ENCODE measurements around the gene DPYSL4.

The DPYSL4 gene

GRCh38 chr10:132179551-132180392, 7.0 kb upstream of the DPYSL4 start:
- no peak for DNase-seq

GRCh38 chr10:132180736-132181135, 6.0 kb upstream of the DPYSL4 start:
- DNase-seq, result no peak

- DNase-seq, result no peak
Measured at GRCh38 chr10:132181691-132182425, 4.9 kb upstream of the DPYSL4 start.

GRCh38 chr10:132182591-132182990, 4.2 kb upstream of the DPYSL4 start:
- DNase-seq, result no peak

GRCh38 chr10:132183046-132183445, 3.7 kb upstream of the DPYSL4 start:
- DNase-seq, result no peak

- DNase-seq, result no peak
Measured at GRCh38 chr10:132184816-132185593, 1.7 kb upstream of the DPYSL4 start.

GRCh38 chr10:132185601-132186487, 904 bp upstream of the DPYSL4 start:
- DNase-seq, result peak; percentile 54

- no peak for DNase-seq
Measured at GRCh38 chr10:132187430-132188138, 836 bp downstream of the DPYSL4 start.

- no peak for DNase-seq
Measured at GRCh38 chr10:132188331-132188730, 1.6 kb downstream of the DPYSL4 start.

- no peak for DNase-seq
Measured at GRCh38 chr10:132189016-132189415, 2.3 kb downstream of the DPYSL4 start.

GRCh38 chr10:132189810-132190422, 3.2 kb downstream of the DPYSL4 start:
- no peak for DNase-seq

GRCh38 chr10:132192076-132192975, 5.6 kb downstream of the DPYSL4 start:
- no peak for DNase-seq

- no peak for DNase-seq
Measured at GRCh38 chr10:132192991-132193665, 6.4 kb downstream of the DPYSL4 start.

- no peak for DNase-seq
Measured at GRCh38 chr10:132193907-132194552, 7.3 kb downstream of the DPYSL4 start.

GRCh38 chr10:132194726-132195125, 8.0 kb downstream of the DPYSL4 start:
- no peak for DNase-seq

GRCh38 chr10:132195366-132196075, 8.8 kb downstream of the DPYSL4 start:
- no peak for DNase-seq

- DNase-seq, result no peak
Measured at GRCh38 chr10:132196178-132197113, 9.7 kb downstream of the DPYSL4 start.

All from right hindlimb (tissue), 1 donor.